GM19328 (cell line): ENCODE results near the gene KCNK3.

ENCODE experiments used
- ATAC-seq: cut with Tn5 transposase; IDR thresholded peaks from one replicate; pipeline ENCODE4 v1.9.1; 2021; ENCODE audit warnings: mild to moderate bottlenecking, moderate library complexity; ENCODE audit not compliant: unreplicated experiment

The KCNK3 gene

DNA sequence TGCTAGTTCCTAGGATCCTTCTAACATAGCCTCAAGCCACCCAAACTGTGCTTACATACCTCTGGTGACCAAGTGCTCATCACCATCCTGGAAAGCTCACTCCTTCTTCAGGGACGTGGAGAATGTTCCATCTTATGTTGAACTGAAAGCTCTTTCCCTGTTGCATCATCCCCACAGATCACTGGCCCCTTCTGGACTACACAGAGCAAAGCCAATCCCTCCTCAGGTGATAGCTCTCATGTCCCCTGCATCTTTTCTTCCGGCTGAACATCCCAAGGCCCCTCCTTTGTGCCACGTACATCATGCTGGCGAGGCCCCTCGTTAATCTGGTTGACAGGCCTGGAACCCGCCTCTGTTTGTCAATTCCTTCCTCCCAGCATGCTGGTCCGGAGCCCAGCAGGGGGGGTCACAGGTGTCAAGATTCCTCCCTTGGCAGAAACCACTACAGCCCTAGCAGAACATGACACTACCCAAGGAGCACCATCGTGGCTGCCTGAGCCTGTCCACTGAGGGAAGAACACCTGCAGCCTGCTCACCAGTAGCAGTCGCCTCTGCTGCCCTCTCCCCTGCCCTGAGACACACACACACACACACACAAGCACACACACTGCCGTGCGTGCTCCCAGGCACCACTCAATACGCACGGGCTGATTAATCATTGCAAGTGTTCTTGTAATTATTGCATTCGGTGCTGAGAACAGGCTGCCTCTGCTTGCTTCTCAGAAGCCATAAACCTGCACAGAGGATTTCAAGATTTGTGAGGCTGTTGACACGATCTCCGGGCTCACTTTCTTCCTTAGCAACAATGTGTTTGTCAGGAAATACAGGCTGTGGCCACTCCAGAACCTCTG is 6.3 kb upstream of the KCNK3 start:
- ATAC-seq = no peak

DNA sequence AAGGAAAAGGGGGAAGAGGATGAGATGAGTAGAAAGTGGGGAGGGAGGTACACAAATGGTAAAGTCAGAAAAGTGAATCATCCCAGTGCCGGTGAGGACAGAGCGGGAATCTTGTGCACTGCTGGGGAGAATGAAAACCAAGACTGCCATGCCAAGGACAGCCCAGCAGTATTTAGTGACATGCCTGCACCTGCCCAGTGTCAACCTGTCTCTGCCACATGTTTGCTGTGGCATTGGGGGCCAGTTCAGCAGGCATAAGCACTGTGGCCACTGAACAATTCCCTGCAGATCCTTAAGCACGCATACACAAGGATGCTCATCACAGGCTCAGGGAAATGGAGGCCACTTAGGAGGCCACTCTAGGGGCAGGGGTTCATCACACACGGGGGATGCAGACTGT is 5.2 kb upstream of the KCNK3 start:
- ATAC-seq = no peak

DNA sequence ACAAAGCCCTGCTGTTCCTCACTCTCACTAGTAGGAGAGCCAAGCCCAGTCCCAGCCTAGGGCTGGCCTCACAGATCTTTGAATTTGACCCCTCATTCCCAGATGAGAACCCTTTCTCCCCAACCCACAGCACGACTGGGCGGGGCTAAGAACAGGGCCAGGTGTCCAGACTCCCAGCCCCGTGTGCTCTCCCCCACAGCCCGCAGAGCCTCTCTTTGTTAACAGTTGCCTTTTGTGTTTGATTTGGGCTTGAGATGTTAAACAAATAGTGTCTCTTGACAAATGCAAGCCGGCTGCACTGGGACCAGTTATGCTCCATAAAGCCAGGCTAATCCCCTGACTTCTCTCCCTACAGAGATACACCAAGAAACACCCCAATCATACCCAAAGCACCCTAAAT is 4.7 kb upstream of the KCNK3 start:
- ATAC-seq = no peak

GRCh38 chr2:26691161-26691560 is 1.4 kb upstream of the KCNK3 start:
- no peak for ATAC-seq

- ATAC-seq = no peak
These were observed 642 bp upstream of the KCNK3 start for GRCh38 chr2:26691881-26692278.

DNA sequence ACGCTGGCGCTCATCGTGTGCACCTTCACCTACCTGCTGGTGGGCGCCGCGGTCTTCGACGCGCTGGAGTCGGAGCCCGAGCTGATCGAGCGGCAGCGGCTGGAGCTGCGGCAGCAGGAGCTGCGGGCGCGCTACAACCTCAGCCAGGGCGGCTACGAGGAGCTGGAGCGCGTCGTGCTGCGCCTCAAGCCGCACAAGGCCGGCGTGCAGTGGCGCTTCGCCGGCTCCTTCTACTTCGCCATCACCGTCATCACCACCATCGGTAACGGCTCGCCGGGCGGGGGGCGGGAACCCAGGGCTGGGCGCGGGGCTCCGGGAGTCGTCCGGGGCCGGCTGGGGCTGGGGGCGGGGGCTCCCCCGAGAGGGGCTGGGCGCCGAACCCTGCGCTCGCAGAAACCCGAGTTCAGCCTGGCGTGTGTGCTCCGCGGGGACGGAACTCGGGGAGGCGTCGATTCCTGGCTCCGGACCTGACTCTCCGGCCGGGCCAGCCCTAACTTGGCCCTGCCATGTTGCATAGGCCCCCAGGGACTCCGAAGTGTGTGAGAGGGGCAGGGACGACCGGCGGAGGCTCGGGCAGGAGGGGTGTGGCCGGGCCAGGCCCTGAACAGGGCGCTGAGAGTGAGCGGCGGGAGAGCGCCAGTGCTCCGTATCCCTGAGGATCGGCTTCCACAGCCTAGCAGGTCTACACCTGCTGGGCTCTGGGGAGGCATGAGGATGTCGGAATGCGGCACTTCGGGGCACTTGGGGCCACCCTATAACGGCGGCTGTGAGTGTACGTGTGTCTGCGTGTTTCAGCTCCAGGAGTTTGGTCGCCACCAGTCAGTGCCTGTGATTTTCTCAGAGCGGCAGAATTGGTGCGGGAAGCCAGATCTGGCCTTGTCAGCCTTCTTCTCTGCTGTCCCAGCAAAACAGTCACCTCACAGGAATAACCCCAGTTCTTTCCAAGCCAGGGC is 651 bp downstream of the KCNK3 start:
- ATAC-seq = no peak

- ATAC-seq = no peak
These were observed 1.5 kb downstream of the KCNK3 start for GRCh38 chr2:26694001-26694400.

DNA sequence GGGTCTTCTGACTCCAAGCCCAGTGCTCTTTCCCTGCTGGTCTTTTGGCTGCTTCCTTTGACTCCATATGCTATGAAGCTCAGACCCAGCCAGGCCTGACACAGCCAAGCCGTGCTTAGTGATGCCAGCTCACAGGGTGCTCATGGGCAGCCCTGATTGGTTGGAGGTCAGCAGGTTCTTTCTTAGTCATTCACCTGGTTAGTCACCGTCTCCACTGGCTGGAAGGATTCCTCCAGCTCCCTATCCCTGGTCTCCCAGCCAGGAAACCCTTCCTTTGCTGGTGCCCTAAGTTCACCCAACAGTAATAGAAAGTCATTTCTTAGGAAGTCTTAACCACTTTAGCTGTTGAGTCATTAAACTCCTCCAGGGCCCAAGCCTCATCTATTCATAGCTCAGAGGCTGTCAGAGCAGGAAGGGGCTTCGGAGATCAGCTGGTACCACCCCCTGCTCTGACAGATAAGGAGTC is 3.9 kb downstream of the KCNK3 start:
- ATAC-seq = no peak

DNA sequence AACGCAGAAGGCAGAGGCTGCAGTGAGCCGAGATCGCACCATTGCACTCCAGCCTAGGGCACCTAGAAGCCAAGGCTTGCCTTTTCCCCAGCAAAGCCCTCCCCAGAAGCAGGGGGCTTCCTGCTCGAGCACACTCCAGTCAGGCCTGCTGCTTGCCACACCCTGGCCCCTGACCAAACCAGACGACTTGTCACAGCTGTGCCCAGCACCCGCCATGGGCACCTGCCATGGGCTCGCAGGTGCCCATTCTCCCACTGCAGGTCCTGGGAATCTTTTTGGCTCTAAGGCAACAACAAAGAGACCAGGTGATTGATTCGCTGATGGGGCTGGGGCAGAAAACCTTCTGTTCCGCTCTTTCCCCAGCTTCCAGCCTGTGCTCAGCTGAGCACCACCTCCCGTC is 4.9 kb downstream of the KCNK3 start:
- ATAC-seq = no peak

GRCh38 chr2:26699295-26699694 is 6.8 kb downstream of the KCNK3 start:
- ATAC-seq = no peak

- no peak for ATAC-seq
These were observed 7.6 kb downstream of the KCNK3 start for GRCh38 chr2:26700078-26700477.

DNA sequence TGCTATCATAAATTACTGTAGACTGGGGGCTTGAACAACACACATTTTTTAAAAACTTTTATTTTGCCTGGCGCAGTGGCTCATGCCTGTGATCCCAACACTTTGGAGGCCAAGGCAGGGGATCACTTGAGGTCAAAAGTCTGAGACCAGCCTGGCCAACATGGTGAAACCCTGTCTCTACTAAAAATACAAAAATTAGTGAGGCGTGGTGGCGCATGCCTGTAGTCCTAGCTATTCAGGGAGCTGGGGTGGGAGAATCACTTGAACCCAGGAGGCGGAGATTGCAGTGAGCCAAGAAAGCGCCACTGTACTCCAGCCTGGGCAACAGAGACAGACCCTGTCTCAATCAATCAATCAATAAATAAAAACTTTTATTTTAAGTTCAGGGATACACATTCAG is 9.1 kb downstream of the KCNK3 start:
- no peak for ATAC-seq

GRCh38 chr2:26702025-26702424 is 9.5 kb downstream of the KCNK3 start:
- no peak for ATAC-seq

DNA sequence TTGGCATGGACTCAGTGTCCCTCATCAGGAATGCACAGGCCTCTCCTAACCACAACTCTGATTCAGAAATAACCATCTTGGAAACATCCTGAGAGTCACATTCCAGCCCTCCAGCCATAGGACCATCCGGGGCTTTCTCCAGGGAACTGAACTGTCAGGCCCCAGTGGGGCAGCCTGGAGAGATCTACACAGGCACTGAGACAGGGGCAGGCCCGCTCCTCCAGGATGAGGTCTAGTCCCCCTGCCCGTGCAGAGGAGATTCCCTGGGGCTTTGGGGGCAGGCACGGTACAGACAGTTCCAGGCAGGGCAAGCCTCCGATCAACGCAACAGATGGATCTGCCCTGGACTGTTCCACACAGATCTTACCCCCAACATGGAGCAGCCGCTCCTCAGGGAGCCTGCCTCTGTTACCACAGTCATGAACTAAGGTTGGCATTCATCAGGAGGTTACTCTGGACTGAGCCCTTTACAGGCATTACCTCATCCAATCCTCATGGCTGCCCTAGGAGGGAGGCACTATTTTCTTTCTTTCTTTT is 12.0 kb downstream of the KCNK3 start:
- ATAC-seq = no peak

GRCh38 chr2:26705126-26705525 is 12.6 kb downstream of the KCNK3 start:
- ATAC-seq = no peak

- ATAC-seq = no peak
These were observed 13.6 kb downstream of the KCNK3 start for GRCh38 chr2:26706093-26706492.

DNA sequence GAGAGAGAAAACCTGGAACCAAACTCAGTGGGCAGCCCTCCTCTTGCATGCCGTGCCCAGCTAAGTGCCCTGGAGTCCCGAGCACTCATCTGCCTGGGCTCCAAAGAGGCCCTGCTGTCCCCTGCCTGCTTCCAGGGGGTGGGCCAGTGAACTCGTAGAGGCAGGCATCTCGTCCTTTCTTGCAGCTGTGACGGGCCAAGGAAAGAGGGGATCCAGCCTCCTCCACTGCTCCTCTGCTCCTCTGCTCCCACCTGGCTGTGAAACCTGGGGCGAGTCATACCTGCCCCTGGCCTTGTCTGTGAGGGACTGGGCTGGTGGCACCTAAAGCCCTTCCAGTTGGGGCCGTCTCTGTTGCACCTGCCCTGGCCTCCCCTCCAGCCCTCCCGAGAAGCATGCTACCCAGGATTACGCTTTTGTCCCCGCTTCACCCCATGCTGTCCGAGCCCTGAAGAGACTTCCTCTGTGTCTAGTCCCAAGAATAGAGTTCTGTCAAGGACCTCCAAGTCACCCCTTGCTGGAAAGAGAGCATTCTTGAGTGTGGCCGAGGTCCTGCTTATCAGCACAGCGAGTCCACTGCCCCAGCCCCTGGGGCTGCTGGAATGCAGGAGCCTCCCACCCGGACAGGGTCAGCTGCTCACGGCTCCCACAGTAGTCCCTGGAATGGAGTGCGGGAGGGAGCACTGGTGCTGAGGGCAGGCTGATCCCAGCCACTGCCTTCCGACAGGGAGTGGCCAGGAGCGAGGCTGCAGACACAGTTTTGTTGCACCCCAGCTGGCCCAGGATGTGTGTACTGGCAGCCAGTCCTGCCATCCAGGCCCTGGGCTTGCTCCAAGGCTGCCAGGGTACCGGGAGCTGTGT is 14.3 kb downstream of the KCNK3 start:
- ATAC-seq = no peak

DNA sequence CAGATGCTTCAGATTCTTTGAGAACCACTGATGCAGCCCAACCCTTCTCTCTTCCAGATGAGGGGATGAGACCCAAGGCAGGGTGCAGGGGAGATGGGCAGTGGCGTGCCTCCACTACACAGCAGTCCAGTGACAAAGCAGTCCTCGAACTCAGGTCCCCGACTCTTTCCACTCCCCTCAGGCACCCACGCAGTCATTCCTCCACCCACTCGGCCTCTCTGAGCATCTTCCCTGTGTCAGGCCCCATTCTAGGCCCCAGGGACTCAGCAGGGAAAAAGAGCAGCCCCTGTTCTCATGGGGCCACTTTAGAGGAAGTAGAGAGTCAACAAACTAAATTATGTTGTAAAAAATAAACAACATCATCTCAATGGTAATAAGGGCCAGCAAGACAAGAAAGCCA is 15.2 kb downstream of the KCNK3 start:
- ATAC-seq = no peak

DNA sequence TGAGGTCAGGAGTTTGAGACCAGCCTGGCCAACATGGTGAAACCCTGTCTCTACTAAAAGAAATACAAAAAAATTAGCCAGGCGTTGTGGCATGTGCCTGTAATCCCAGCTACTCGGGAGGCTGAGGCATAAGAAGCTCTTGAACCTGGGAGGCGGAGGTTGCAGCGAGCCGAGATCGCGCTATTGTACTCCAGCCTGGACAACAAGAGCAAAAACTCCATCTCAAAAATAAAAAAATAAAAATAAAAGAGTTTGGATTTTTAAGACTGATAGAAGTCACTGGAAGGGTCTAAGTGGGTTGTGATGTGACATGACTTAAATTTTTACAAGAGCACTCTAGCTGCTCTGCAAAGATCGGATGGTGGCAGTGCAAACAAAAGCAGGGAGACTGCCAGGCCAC is 15.9 kb downstream of the KCNK3 start:
- no peak for ATAC-seq

GRCh38 chr2:26709323-26710110 is 17.0 kb downstream of the KCNK3 start:
- ATAC-seq = no peak
